NCI-H2196 (cell line): ENCODE results near the gene TMPRSS11F.

ENCODE experiments used
- DNase-seq: peaks from one replicate; lab custom pipeline; 2025; ENCODE audit not compliant: unreplicated experiment; lab: John Stamatoyannopoulos, UW

Gene TMPRSS11F

GRCh38 chr4:68077737-68078136 is 51.9 kb downstream of the TMPRSS11F start:
- DNase-seq = no peak

DNA sequence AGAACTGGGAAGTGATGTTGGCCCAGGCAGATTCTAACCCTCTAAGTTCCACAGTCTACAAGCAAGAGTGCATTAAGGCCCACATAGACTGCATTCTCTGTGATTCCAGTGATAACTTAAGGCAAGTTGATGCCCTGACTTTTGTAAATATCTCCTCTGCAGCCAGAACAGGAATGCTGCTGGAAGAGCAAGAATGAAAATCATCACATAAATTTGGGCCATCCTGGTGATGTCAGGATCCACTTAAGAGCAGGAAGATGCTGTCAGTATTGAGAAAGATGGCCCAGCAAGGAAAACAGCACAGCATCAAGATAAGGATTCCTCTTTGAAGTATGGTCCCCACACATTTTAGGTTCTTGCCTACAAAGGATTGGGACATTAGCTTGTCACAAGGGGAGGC is 52.4 kb downstream of the TMPRSS11F start:
- no peak for DNase-seq

- DNase-seq = no peak
Observed at GRCh38 chr4:68076194-68076593, 53.5 kb downstream of the TMPRSS11F start.

DNA sequence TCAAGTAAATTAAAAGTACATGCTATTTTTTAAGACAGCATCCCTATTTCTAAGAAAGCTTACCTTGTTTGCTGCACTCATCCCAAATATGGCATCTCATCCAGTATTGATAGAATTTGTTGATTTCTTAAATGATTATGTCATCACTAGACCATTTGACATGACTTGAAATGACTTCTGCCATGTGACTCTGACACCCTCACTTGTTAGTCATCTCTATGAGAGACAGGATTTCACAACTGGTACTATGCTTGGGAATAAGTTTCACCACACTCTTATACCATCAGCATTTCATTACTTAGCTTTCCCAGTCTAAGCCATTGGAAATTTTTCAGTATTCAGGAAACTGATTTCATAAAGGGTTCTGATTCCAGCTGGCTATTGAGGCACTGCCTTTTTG is 55.3 kb downstream of the TMPRSS11F start:
- no peak for DNase-seq

- DNase-seq = no peak
Observed at GRCh38 chr4:68070302-68070701, 59.4 kb downstream of the TMPRSS11F start.

- no peak for DNase-seq
Observed at GRCh38 chr4:68062501-68062900, 67.2 kb downstream of the TMPRSS11F start.

GRCh38 chr4:68038272-68038671 is 91.4 kb downstream of the TMPRSS11F start:
- no peak for DNase-seq

- no peak for DNase-seq
Observed at GRCh38 chr4:68021185-68021584, 108.5 kb downstream of the TMPRSS11F start.

DNA sequence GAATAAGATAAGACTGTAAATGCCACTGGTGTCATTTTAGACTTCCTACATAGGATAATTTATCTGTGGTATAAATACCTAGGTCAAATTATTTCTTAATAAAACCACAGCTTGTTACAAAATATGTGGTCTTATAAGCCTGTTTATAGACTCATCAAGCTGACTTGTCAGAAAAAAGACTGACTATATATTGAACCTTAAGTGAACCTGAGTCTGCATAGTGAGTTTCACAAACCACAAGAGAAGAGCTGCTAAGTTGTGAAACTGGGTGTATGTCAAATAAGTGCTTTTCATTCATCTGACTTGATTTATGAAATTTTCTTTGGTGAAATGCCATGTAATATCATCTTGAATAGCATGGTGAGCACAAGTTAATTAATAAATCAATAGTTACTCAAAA is 118.0 kb downstream of the TMPRSS11F start:
- no peak for DNase-seq
